ENCODE data around the gene ZNF410. TPM values are rescaled to one million over a fixed set of nuclear protein-coding genes. Genes with fewer than 3 reads are reported as not detected.
"Not testable (repeated sequence)": the region's sequence is repeated elsewhere in the genome, so short reads cannot be mapped to it uniquely, and the experiment has no call there.

Gene ZNF410
- total RNA-seq = 10 to 100 TPM; 53.8 to 56.4 TPM

DNA sequence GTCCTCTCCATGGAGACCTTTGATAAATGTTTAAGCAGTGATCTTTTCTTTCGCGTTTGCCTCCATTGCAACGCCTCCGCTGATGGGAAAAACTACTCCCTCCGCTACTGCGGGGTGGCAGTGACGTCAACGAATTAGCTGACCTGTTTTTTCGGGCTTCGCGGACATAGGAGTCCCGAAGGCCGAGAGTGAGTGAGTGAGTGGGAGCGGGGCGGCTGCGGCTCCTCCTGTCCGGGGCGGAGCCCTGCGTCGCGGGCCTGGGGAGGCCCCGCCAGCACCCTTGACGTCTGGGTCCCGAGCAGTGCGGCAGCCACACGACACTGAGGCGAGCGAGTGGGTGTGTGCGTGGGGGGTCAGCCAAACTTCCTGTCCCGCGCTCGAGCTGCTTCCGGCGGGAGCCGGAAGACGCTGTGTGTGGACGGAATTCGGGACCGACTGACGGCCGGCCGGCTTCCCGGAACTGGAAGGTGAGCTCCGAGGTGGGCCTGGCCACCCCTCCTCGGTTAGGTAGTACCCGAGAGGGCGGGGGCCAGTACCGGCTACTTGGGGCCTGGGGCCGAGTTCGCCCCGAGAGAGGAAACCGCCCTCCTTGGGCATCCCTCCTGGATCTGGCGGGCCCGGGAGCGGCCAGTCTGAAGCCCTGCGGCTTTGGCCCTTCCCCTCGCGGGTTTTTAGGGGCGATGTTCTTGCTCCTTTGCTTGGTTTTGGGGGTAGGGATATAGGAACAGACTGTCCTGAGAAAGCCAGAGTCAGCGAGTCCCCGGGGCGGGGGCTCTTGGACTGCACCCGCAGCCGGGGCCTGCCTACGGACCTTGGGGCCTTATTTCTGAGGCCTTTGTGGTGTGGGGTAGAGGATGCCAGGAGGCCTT is at the start of gene ZNF410:
Gene ZNF410, plus strand, starts transcription at position 411 of the 869 bp plus-strand sequence. CDS start 5,317 bp downstream, outside the sequence.
- peaks cover 15% of the 10 kb centered on the region for H3K36me3 Mint-ChIP-seq
- H3K4me1 Mint-ChIP-seq = peaks cover 41% of the 10 kb centered on the region
- H3K27ac Mint-ChIP-seq = peak within 1 kb of the TSS; percentile 97
- peak; percentile 96 for DNase-seq
- H3K4me3 Mint-ChIP-seq = peak within 1 kb of the TSS; percentile 89
- no peaks in the 10 kb centered on the region for H3K27me3 Mint-ChIP-seq
- no peaks in the 10 kb centered on the region for H3K9me3 Mint-ChIP-seq

GRCh38 chr14:73838293-73839034 is 48.2 kb upstream of the ZNF410 start:
- not testable (repeated sequence) for H3K4me3 Mint-ChIP-seq, DNase-seq, H3K27me3 Mint-ChIP-seq, H3K9me3 Mint-ChIP-seq, H3K36me3 Mint-ChIP-seq, H3K4me1 Mint-ChIP-seq, H3K27ac Mint-ChIP-seq

DNA sequence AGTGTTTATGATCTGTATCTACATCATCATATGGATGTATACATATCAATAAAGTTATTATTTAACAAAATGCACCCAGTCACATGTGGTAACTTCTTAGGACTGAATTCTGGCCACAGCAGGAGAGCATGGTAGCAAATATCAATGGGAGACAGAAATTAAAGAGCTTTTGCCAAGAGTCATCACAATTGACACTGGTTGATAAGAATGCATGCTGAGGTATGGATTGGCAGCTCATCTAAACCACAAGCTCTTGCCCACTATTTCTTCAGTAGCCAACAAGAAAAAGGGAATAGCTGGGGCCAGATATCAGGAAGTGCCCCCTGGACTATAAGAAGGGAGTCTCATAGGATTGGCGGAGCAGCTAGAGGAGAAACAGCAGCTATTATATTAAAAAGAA is 44.5 kb upstream of the ZNF410 start:
- Mint-ChIP-seq H3K36me3 (no peaks in the 10 kb centered on the region), H3K9me3 (no peaks in the 10 kb centered on the region), H3K27me3 (no peaks in the 10 kb centered on the region), H3K4me3 (no peak overlapping the region), H3K27ac (no peak overlapping the region), H3K4me1 (no peaks in the 10 kb centered on the region)
- no peak for DNase-seq

DNA sequence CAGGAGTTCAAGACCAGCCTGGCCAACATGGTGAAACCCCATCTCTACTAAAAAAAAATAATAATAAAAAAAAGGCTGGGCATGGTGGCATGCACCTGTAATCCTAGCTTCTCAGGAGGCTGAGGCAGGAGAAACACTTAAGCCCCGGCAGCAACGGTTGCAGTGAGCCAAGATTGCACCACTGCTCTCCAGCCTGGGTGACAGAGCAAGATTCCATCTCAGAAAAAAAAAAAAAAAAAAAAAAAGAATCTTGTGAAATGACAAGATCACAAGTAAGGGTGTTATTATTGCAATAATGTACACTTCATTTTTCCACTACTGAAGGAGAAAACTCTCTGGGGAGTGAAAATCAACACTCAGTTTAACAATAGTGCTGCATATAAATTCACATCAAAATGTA is 43.8 kb upstream of the ZNF410 start:
- Mint-ChIP-seq H3K4me3 (no peak overlapping the region), H3K4me1 (no peaks in the 10 kb centered on the region), H3K9me3 (no peaks in the 10 kb centered on the region), H3K27ac (no peak overlapping the region), H3K27me3 (no peaks in the 10 kb centered on the region), H3K36me3 (no peaks in the 10 kb centered on the region)
- no peak for DNase-seq

- Mint-ChIP-seq H3K4me3 (no peak overlapping the region), H3K27ac (no peak overlapping the region), H3K9me3 (no peaks in the 10 kb centered on the region), H3K27me3 (no peaks in the 10 kb centered on the region), H3K4me1 (no peaks in the 10 kb centered on the region), H3K36me3 (no peaks in the 10 kb centered on the region)
- DNase-seq = no peak
Measured at GRCh38 chr14:73843296-73843695, 43.4 kb upstream of the ZNF410 start.

DNA sequence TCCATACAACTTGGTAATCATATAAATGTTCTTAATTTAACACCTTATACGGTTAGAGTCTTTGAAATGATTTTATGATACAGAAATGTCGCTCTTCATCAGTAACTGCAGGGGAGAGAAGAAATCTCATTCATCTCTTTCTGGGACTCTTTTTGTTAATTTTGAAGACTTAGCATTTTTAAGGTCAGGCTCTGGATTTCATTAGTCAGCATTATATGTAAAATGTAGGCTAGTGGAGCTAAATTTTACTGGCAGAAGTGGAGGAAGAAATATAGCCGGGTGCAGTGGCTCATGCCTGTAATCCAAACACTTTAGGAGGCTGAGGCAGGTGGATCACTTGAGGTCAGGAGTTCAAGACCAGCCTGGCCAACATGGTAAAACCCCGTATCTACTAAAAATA is 39.7 kb upstream of the ZNF410 start:
- H3K4me1 Mint-ChIP-seq = peaks cover 1% of the 10 kb centered on the region
- no peak overlapping the region for H3K27ac Mint-ChIP-seq
- H3K4me3 Mint-ChIP-seq = no peak overlapping the region

DNA sequence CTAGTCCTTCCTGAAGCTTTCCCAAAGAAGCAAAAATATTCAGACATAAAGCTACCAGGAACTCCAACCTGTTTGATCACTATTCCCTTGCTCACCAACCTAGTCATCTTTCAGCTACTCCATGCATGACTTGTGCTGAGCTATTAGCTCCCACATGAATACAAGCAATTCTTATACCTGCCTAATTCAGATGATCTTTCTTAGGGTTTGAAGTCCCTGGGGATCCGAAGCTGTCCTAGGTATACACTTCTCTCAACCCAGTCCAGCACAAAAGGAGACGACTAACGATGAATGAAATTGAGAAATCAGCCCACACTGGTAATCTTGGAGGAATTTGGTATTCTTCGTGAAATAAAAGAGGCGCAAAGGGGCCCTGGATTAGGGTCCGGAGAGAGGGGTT is 35.7 kb upstream of the ZNF410 start:
- peaks cover 8% of the 10 kb centered on the region for H3K36me3 Mint-ChIP-seq
- DNase-seq = no peak
- H3K4me3 Mint-ChIP-seq = peak overlapping the region; percentile 95
- no peaks in the 10 kb centered on the region for H3K27me3 Mint-ChIP-seq
- peak overlapping the region; percentile 99 for H3K27ac Mint-ChIP-seq
- no peaks in the 10 kb centered on the region for H3K9me3 Mint-ChIP-seq
- H3K4me1 Mint-ChIP-seq = peaks cover 16% of the 10 kb centered on the region

More for the DNA sequence above, 39.7 kb upstream of the ZNF410 start:
- no peak for DNase-seq
- Mint-ChIP-seq H3K9me3 (no peaks in the 10 kb centered on the region), H3K27me3 (no peaks in the 10 kb centered on the region), H3K36me3 (peaks cover 1% of the 10 kb centered on the region)

GRCh38 chr14:73851567-73852382 is 34.9 kb upstream of the ZNF410 start, which contains the start of gene PTGR2:
TSS of gene PTGR2 (plus strand) at chr14:73851831. CDS start at chr14:73858863, 7,032 bp downstream.
- peaks cover 8% of the 10 kb centered on the region for H3K36me3 Mint-ChIP-seq
- DNase-seq = peak; percentile 93
- H3K4me1 Mint-ChIP-seq = peaks cover 16% of the 10 kb centered on the region
- H3K27ac Mint-ChIP-seq = peak within 1 kb of the TSS; percentile 99
- H3K27me3 Mint-ChIP-seq = no peaks in the 10 kb centered on the region
- no peaks in the 10 kb centered on the region for H3K9me3 Mint-ChIP-seq
- H3K4me3 Mint-ChIP-seq = peak within 1 kb of the TSS; percentile 95

DNA sequence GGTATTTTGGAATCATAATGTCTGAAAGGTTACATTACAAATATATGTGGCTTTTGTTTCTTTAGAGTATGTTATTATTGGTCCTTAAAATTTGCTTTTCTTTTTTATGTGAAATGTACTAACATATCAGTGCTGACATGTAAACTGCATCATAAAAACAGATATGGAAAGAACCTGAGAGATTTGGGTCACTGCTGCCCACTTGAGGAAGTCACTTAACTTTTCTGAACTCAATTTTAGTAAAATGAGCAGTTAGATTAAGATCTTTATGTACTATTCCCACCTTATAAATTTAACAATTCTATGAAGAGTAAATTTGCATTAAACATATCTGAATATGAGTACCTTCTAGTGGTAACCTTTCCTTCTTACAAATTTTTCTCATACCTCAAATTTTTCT is 27.5 kb upstream of the ZNF410 start:
- no peak overlapping the region for H3K27ac Mint-ChIP-seq
- no peaks in the 10 kb centered on the region for H3K27me3 Mint-ChIP-seq
- H3K4me1 Mint-ChIP-seq = no peaks in the 10 kb centered on the region
- no peak for DNase-seq
- no peaks in the 10 kb centered on the region for H3K36me3 Mint-ChIP-seq
- no peaks in the 10 kb centered on the region for H3K9me3 Mint-ChIP-seq
- H3K4me3 Mint-ChIP-seq = no peak overlapping the region

DNA sequence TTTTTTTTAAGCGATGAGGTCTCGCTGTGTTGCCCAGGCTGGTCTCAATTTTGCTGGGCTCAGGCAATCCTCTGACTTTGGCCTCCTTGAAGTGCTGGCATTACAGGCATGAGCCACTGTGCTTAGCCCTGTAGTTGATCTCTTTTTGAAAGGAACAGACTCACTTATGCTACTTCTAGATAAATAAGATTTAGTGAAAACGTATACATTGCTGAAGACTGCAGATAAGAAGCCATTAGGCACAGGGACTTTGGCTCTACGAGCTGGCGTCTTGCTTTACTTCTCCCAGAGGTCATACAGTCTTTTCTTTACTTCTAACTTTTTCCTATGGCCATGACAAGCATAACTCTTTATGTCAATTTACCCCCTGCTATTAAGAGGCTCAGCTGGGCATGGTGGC is 25.6 kb upstream of the ZNF410 start:
- H3K36me3 Mint-ChIP-seq = peaks cover 4% of the 10 kb centered on the region
- no peak overlapping the region for H3K27ac Mint-ChIP-seq
- H3K4me1 Mint-ChIP-seq = no peaks in the 10 kb centered on the region
- H3K27me3 Mint-ChIP-seq = no peaks in the 10 kb centered on the region
- DNase-seq = no peak
- no peaks in the 10 kb centered on the region for H3K9me3 Mint-ChIP-seq
- H3K4me3 Mint-ChIP-seq = no peak overlapping the region

GRCh38 chr14:73862480-73862879 is 24.2 kb upstream of the ZNF410 start:
- Mint-ChIP-seq H3K4me3 (no peak overlapping the region), H3K27me3 (no peaks in the 10 kb centered on the region), H3K27ac (no peak overlapping the region), H3K9me3 (no peaks in the 10 kb centered on the region), H3K36me3 (peaks cover 6% of the 10 kb centered on the region), H3K4me1 (no peaks in the 10 kb centered on the region)
- no peak for DNase-seq

DNA sequence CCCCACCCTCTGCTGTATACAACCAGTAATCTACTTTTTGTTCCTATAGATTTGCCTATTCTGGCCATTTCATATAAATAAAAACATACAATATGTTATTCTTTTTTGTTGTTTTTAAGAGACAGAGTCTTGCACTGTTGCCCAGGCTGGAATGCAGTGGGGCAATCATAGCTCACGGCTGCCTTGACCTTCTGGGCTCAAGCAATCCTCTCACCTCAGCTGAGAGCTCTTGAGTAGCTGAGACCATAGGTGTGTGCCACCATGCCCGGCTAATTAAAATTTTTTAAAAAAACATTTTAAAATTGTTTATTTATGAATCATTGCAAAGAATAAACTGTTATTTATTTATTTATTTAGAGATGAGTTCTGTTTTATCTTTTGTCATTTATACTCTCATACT is 23.4 kb upstream of the ZNF410 start:
- no peaks in the 10 kb centered on the region for H3K9me3 Mint-ChIP-seq
- H3K4me1 Mint-ChIP-seq = no peaks in the 10 kb centered on the region
- no peak overlapping the region for H3K4me3 Mint-ChIP-seq
- no peaks in the 10 kb centered on the region for H3K27me3 Mint-ChIP-seq
- DNase-seq = no peak
- no peak overlapping the region for H3K27ac Mint-ChIP-seq
- peaks cover 6% of the 10 kb centered on the region for H3K36me3 Mint-ChIP-seq

GRCh38 chr14:73865534-73866113 is 21.0 kb upstream of the ZNF410 start:
- Mint-ChIP-seq H3K9me3 (no peaks in the 10 kb centered on the region), H3K27ac (no peak overlapping the region), H3K4me1 (no peaks in the 10 kb centered on the region), H3K27me3 (no peaks in the 10 kb centered on the region), H3K36me3 (peaks cover 6% of the 10 kb centered on the region), H3K4me3 (no peak overlapping the region)
- no peak for DNase-seq

DNA sequence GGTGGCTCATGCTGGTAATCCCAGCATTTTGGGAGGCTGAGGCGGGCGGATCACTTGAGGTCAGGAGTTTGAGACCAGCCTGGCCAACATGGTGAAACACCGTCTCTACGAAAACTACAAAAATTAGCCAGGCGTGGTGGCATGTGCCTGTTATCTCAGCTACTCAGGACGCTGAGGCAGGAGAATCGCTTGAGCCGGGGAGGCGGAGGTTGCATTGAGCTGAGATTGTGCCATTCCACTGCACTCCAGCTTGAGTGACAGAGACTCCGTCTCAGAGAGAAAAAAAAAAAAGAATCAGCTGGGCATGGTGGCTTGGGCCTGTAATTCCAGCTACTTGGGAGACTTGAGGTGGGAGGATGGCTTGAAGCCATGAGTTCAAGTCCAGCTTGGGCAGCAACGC is 16.9 kb upstream of the ZNF410 start:
- H3K4me3 Mint-ChIP-seq, DNase-seq, H3K27me3 Mint-ChIP-seq, H3K9me3 Mint-ChIP-seq, H3K4me1 Mint-ChIP-seq, H3K27ac Mint-ChIP-seq, H3K36me3 Mint-ChIP-seq: not testable (repeated sequence)
